Measurements from ENCODE around the gene SFXN4. TPM values are rescaled to one million over a fixed set of nuclear protein-coding genes. Genes with fewer than 3 reads are reported as not detected.

The SFXN4 gene
- total RNA-seq, 2 donors from 2014 or later: 20.5 to 32.0 TPM

- DNase-seq (peak; percentile 64 to 79 (median 74)), ATAC-seq (peak; percentile 93)
- Histone ChIP-seq H3K4me1 (no peaks in the 10 kb centered on the region), H3K27me3 (no peaks in the 10 kb centered on the region), H3K4me3 (no peak overlapping the region), H3K27ac (no peak overlapping the region), H3K36me3 (replicated peaks in 1 of 2; ENCODE audit: insufficient read depth in 1 of 2, low read depth in 2 of 2) (no peaks in the 10 kb centered on the region), H3K9me3 (no peaks in the 10 kb centered on the region)
- intact Hi-C loops (cut with DNase I): loop anchor here (5.0 kb wide), 1 partner anchor 248 kb away; no protein-coding TSS in a partner anchor
- 25 to 40% methylated on average over 7 to 9 of the region's 9 CpGs for WGBS, 2 donors
- TF ChIP-seq POLR2A (IDR thresholded peaks at IDR 0.05) (no peak), CTCF (IDR thresholded peaks at IDR 0.05) (peak; percentile 61 to 86 (median 78))
Observed at GRCh38 chr10:119199231-119199992, 33.9 kb upstream of the SFXN4 start.

DNA sequence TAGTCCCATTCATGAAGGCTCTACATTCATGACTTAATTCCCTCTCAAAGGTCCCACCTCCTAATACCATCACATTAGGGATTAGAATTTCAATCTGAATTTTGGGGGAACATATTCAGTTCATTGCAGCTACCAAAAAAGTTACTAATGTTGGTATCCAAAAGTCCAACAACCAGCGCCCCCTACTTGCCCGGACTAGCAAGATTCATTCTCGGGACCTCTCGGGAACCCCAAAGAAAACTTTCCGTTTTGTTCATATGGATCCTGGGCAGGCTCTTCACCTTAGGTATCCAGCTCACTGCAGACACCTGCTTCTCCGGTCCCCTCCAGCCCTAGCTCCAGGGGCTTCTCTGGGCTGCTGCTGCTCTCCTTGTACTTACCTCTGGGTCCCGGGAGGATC lies 32.9 kb upstream of the SFXN4 start:
- Histone ChIP-seq H3K27me3 (no peaks in the 10 kb centered on the region), H3K27ac (no peak overlapping the region), H3K9me3 (no peaks in the 10 kb centered on the region), H3K4me3 (no peak overlapping the region), H3K36me3 (replicated peaks in 1 of 2; ENCODE audit: insufficient read depth in 1 of 2, low read depth in 2 of 2) (no peaks in the 10 kb centered on the region), H3K4me1 (no peaks in the 10 kb centered on the region)
- WGBS, 2 donors: 20 to 23% methylated on average over 7 of the region's 7 CpGs
- TF ChIP-seq CTCF (IDR thresholded peaks at IDR 0.05) (peak in 4 of 7 experiments; percentile 22 to 28 (median 24)), POLR2A (IDR thresholded peaks at IDR 0.05) (no peak)
- intact Hi-C loops (cut with DNase I): loop anchor here (5.0 kb wide), 1 partner anchor 249 kb away; no protein-coding TSS in a partner anchor
- peak in 2 of 4 donors; percentile 36 to 57 for DNase-seq
- no peak for ATAC-seq

- DNase-seq (no peak), ATAC-seq (no peak)
- intact Hi-C loops (cut with DNase I): loop anchor here (5.0 kb wide), 1 partner anchor 249 kb away; no protein-coding TSS in a partner anchor
- Histone ChIP-seq H3K27ac (no peak overlapping the region), H3K36me3 (replicated peaks in 1 of 2; ENCODE audit: insufficient read depth in 1 of 2, low read depth in 2 of 2) (no peaks in the 10 kb centered on the region), H3K4me3 (no peak overlapping the region), H3K9me3 (no peaks in the 10 kb centered on the region), H3K27me3 (no peaks in the 10 kb centered on the region), H3K4me1 (no peaks in the 10 kb centered on the region)
- TF ChIP-seq POLR2A (IDR thresholded peaks at IDR 0.05) (no peak), CTCF (IDR thresholded peaks at IDR 0.05) (no peak)
- 56 to 65% methylated on average over 4 of the region's 4 CpGs for WGBS, 2 donors
Observed at GRCh38 chr10:119197921-119198320, 32.4 kb upstream of the SFXN4 start.

DNA sequence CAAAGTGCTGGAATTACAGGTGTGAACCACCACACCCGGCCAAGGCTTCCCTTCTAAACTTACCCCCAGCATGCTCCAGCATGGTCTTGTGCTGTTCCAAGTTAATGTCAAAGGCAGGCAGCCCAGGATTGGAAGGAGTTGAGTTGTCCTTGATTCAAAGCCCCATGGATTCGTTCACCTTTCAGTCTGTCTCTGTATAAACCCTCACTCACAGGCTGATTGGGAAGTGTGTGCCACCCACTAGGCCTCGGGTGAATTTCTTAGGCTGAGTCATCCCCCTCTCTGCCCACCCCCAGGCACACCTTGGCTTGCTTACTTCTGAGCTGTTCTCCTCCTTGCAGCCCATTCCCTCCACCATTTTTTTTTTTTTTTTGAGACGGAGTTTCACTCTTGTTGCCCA lies 26.4 kb upstream of the SFXN4 start:
- WGBS, 2 donors: 77 to 86% methylated on average over 3 to 4 of the region's 4 CpGs
- Histone ChIP-seq H3K27me3 (no peaks in the 10 kb centered on the region), H3K4me1 (peaks cover 17% of the 10 kb centered on the region), H3K9me3 (no peaks in the 10 kb centered on the region), H3K27ac (no peak overlapping the region), H3K4me3 (no peak overlapping the region), H3K36me3 (replicated peaks in 1 of 2; ENCODE audit: insufficient read depth in 1 of 2, low read depth in 2 of 2) (no peaks in the 10 kb centered on the region)
- TF ChIP-seq POLR2A (IDR thresholded peaks at IDR 0.05): no peak
- no peak for TF ChIP-seq CTCF (IDR thresholded peaks at IDR 0.05)
- ATAC-seq: no peak
- no peak for DNase-seq
- intact Hi-C loops (cut with DNase I): no loop called here

Measured in body of pancreas (tissue), 4 donors.